ACC112 (cell line): Measurements from ENCODE around the gene TBCE.

Experiments
- H2AFZ ChIP-seq: fragments of 200-600 bp; sonication (generic); one replicate; pipeline ENCODE4 v1.6.0; 2017; ENCODE audit warnings: antibody characterized with exemption, low read length; ENCODE audit not compliant: unreplicated experiment
- H3K27ac ChIP-seq: fragments of 200-600 bp; sonication (generic); 2 replicates; pipeline ENCODE4 v1.5.1; 2014; ENCODE audit warnings: low read depth, mild to moderate bottlenecking, antibody characterized with exemption, low read length, moderate library complexity
- H3K27me3 ChIP-seq: fragments of 200-600 bp; sonication (generic); 2 replicates; pipeline ENCODE4 v1.6.1; 2014; ENCODE audit warnings: mild to moderate bottlenecking, antibody characterized with exemption, low read length, moderate library complexity, mixed read lengths; ENCODE audit not compliant: insufficient read depth
- H3K36me3 ChIP-seq: fragments of 200-600 bp; sonication (generic); 2 replicates; pipeline ENCODE4 v1.6.1; 2016; ENCODE audit warnings: mild to moderate bottlenecking, antibody characterized with exemption, low read length, moderate library complexity, mixed read lengths; ENCODE audit not compliant: insufficient read depth
- H3K4me1 ChIP-seq: fragments of 200-600 bp; sonication (generic); one replicate; pipeline ENCODE4 v1.6.1; 2016; ENCODE audit warnings: low read length, mixed read lengths; ENCODE audit not compliant: insufficient read depth, unreplicated experiment, control insufficient read depth
- H3K4me3 ChIP-seq: fragments of 200-600 bp; sonication (generic); 2 replicates; pipeline ENCODE4 v1.5.1; 2014; ENCODE audit warnings: mild to moderate bottlenecking, low read depth, low read length
- H3K79me2 ChIP-seq: fragments of 200-600 bp; sonication (generic); one replicate; pipeline ENCODE4 v1.6.0; 2016; ENCODE audit warnings: low read length; ENCODE audit not compliant: control insufficient read depth, unreplicated experiment, insufficient read depth

TBCE gene

DNA sequence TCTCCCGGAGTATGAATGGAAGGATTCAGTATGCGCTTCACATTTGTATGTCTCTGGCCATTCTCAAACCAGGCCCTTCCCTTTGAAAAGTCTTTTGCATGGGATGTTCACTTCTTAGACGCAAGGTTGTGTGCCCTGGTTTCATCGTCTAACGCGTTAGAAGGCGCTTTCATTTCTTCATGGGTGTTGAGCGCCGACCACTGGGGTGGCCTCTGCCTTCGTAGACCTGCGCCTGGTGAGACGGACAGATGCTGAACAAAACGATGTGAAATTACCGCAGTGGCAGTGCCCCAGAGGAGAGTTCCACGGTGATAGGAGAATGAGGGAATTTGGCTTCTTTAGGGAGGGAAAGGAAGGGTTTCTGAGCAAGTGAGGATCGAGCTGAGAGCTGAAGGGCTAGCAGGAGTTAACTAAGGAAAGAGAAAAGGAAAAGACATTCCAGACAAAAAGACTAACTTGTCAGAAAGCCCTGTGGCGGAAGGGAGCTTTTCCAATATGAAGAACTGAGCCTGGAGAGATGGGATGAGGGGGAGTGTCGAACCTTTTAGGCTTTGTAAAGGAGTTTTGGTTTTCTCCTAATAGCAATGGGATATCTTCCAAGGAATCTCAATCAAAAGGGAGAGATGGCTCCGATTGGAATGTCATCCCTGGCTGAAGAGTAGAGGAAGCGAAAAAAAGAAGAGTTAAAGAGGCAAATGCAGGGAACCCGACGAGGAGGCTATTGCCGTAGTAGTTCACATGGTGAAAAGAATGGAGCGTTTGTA lies 37.9 kb upstream of the TBCE start:
- no peaks in the 10 kb centered on the region; the same call in 1 of the 2 replicates for H3K36me3 ChIP-seq
- H3K27me3 ChIP-seq = no peaks in the 10 kb centered on the region
- peak overlapping the region; percentile 93 for H3K4me3 ChIP-seq
- peaks cover 42% of the 10 kb centered on the region for H3K4me1 ChIP-seq
- peak overlapping the region; percentile 87 for H2AFZ ChIP-seq
- peaks cover 86% of the 10 kb centered on the region for H3K79me2 ChIP-seq
- H3K27ac ChIP-seq = peak overlapping the region; percentile 80

DNA sequence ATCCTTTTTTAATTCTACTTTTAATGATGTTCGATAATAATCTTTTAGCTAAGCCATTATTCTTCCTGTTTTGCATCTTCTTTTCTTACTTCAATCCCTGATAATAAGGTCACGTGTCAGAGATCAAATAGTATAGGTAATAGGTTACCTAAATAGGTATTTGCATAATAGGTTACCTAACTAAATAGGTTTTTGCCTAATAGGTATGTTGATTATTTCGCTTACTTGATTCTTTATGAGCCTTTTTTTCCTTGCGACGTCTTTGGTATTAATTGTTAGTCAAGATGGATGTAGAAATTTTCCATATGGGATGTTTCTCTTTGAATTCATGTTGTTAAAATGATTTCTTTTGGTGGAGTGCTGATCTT lies 36.3 kb upstream of the TBCE start:
- peaks cover 26% of the 10 kb centered on the region for H3K4me1 ChIP-seq
- peak overlapping the region; percentile 93 for H3K4me3 ChIP-seq
- H3K79me2 ChIP-seq = peaks cover 78% of the 10 kb centered on the region
- no peaks in the 10 kb centered on the region for H3K27me3 ChIP-seq
- H3K36me3 ChIP-seq = no peaks in the 10 kb centered on the region; the same call in 1 of the 2 replicates
- H2AFZ ChIP-seq = no peak overlapping the region
- H3K27ac ChIP-seq = no peak overlapping the region

DNA sequence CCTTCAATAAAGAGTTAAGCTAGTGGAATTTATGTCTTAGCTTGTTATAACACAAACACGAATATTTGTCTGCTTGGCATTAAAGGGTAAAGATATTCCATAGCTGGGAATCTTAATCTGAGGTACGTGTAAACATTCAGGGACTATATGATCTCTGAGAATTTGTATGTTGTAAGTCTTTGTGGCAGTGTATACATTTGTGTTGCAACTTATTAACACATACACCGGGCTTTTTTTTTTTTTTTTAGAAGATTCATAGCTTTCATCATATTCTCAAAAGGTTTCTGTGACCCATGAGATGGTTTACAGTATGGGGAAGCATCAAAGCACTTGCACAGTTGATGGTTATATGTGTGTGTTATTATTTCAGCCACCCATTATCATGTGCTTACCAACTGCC lies 35.8 kb upstream of the TBCE start:
- Histone ChIP-seq H2AFZ (no peak overlapping the region), H3K4me1 (peaks cover 22% of the 10 kb centered on the region), H3K27ac (no peak overlapping the region), H3K36me3 (no peaks in the 10 kb centered on the region; the same call in 1 of the 2 replicates), H3K27me3 (no peaks in the 10 kb centered on the region), H3K4me3 (peak overlapping the region; percentile 93), H3K79me2 (peaks cover 73% of the 10 kb centered on the region)

DNA sequence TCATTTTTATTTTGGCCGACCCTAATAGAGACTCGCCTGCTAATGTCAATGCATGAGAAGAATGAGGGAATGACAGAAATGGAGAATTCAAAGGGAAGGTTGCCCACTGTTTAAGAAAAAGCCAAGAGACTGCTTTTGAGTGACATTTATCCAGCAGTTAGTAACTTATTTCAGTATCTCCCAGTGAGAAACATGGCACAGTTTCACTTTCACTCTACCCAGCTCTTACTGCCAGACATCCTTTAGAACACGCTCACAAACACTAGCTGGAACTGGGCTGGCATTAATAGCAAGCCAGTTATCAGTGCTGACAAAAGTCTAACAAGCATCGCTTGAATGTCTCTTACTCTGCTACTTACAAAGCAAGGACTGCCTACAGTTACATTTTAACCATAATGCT lies 30.3 kb upstream of the TBCE start:
- Histone ChIP-seq H3K27ac (peak overlapping the region; percentile 27; the same call in 1 of the 2 replicates), H3K4me3 (peak overlapping the region; percentile 49), H3K36me3 (no peaks in the 10 kb centered on the region), H3K4me1 (peaks cover 8% of the 10 kb centered on the region), H3K79me2 (peaks cover 30% of the 10 kb centered on the region), H2AFZ (peak overlapping the region; percentile 18), H3K27me3 (no peaks in the 10 kb centered on the region)

DNA sequence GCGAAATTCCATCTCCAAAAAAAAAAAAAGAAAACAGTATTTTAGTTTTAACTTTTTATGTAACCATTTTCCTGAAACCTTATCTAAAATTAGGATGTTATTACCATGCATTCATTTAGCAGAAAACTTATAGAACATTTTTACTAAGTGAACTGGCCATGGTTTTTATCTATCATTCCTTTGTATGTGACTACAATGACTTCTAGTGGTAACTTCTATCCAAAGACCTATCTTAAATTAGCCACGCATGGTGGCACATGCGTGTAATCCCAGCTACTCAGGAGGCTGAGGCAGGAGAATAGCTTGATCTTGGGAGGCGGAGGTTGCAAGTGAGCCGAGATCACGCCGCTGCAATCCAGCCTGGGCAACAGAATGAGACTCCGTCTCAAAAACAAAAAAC lies 27.5 kb upstream of the TBCE start:
- Histone ChIP-seq H3K27ac (no peak overlapping the region), H2AFZ (no peak overlapping the region), H3K27me3 (no peaks in the 10 kb centered on the region), H3K79me2 (peaks cover 4% of the 10 kb centered on the region), H3K4me3 (no peak overlapping the region), H3K4me1 (peaks cover 3% of the 10 kb centered on the region), H3K36me3 (no peaks in the 10 kb centered on the region)

DNA sequence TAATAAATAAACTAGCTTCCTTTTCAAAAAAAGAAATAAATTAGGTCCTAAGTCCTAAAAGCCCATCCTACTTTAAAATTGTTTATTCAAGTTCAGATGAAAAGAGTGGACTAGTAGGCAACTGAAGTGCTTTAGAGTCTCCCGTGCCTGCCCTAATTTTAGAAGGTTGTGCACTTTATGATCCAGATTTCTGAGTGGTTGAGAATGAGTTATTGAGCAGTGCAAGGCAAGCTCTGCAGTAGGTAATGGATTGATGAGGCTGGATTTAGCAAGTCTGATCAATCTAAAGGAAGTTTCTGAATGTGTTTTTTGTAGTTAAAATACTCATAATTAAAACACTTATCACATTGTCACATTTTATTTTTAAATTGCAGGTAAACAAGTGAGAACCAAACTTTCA lies 25.9 kb upstream of the TBCE start:
- Histone ChIP-seq H3K4me1 (peaks cover 3% of the 10 kb centered on the region), H3K36me3 (no peaks in the 10 kb centered on the region), H3K79me2 (no peaks in the 10 kb centered on the region), H3K27me3 (no peaks in the 10 kb centered on the region), H2AFZ (no peak overlapping the region), H3K27ac (no peak overlapping the region), H3K4me3 (no peak overlapping the region)

DNA sequence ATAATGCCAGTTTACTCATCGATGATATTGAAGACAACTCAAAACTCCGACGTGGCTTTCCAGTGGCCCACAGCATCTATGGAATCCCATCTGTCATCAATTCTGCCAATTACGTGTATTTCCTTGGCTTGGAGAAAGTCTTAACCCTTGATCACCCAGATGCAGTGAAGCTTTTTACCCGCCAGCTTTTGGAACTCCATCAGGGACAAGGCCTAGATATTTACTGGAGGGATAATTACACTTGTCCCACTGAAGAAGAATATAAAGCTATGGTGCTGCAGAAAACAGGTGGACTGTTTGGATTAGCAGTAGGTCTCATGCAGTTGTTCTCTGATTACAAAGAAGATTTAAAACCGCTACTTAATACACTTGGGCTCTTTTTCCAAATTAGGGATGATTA lies 25.2 kb upstream of the TBCE start:
- no peak overlapping the region for H3K27ac ChIP-seq
- no peak overlapping the region for H2AFZ ChIP-seq
- H3K4me3 ChIP-seq = no peak overlapping the region
- no peaks in the 10 kb centered on the region for H3K27me3 ChIP-seq
- H3K79me2 ChIP-seq = no peaks in the 10 kb centered on the region
- H3K36me3 ChIP-seq = no peaks in the 10 kb centered on the region
- H3K4me1 ChIP-seq = no peaks in the 10 kb centered on the region

DNA sequence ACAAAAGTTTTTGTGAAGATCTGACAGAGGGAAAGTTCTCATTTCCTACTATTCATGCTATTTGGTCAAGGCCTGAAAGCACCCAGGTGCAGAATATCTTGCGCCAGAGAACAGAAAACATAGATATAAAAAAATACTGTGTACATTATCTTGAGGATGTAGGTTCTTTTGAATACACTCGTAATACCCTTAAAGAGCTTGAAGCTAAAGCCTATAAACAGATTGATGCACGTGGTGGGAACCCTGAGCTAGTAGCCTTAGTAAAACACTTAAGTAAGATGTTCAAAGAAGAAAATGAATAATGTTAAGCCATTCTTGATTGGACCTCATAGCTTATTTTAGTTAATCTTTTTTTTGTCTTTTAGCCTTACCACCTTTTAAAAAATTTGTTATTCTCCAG lies 24.8 kb upstream of the TBCE start:
- no peak overlapping the region for H2AFZ ChIP-seq
- no peak overlapping the region for H3K27ac ChIP-seq
- no peaks in the 10 kb centered on the region for H3K79me2 ChIP-seq
- H3K36me3 ChIP-seq = no peaks in the 10 kb centered on the region
- H3K27me3 ChIP-seq = no peaks in the 10 kb centered on the region
- H3K4me1 ChIP-seq = no peaks in the 10 kb centered on the region
- H3K4me3 ChIP-seq = no peak overlapping the region

DNA sequence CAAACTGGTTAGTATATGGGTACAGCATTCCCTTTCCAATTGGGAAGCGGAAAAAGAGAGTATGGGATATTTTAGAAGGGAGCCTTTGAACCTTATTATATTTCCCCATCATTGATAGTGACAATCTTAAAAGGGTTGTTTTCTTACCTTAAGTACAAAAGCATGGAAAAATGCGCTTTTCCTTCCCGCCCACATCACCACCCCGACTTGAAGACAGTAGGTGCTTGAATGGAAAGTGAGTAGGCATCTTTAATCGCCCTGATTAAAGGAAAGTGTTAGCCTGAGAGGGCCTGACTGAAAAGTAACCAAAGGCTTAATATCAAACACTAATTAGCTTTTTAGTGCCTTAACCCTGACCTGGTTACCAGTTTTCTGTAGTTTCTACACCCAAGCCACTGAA lies 23.5 kb upstream of the TBCE start:
- Histone ChIP-seq H3K79me2 (no peaks in the 10 kb centered on the region), H3K27me3 (no peaks in the 10 kb centered on the region), H3K4me3 (no peak overlapping the region), H2AFZ (no peak overlapping the region), H3K36me3 (no peaks in the 10 kb centered on the region), H3K4me1 (no peaks in the 10 kb centered on the region), H3K27ac (no peak overlapping the region)

DNA sequence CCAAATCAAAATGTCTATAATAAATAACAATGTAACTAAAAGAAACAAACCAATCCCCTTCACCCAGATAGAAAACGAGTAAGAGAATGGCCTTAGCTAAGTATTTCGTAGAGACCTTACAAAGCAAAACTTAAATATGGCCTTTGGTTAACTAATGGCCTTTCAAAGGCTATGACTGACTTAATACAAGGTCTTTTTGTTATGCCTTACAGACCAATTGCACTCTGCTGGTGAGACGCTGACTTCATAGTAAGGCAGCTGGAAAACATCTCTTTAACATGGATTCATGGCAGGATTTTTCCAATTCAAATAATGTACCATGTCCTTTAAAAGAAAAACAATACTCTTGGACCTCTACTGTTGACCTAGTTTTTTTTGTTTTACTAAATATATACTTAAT lies 15.8 kb upstream of the TBCE start:
- Histone ChIP-seq H2AFZ (no peak overlapping the region), H3K27ac (no peak overlapping the region), H3K36me3 (no peaks in the 10 kb centered on the region), H3K27me3 (no peaks in the 10 kb centered on the region), H3K4me3 (no peak overlapping the region), H3K79me2 (no peaks in the 10 kb centered on the region), H3K4me1 (no peaks in the 10 kb centered on the region)

DNA sequence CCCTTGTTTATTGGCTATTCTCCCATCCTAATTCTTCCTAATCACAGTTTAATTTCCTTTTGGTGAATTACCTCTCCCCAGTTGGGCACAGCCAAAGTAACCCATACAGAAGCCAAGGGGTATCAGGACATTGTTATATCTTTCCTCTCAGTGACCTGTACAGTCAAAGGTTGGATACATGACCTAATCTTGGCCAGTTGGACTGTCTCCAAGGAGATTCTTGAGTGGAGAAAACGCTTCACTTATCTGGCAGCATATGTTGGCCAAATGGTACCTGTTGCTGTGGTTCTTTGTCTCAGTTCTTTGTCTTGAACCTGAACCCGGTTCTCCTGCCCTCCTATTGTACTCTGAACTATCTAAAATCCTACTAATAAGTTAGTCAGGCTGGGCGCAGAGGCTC lies 15.3 kb upstream of the TBCE start:
- no peaks in the 10 kb centered on the region for H3K79me2 ChIP-seq

More for the DNA sequence above, 15.3 kb upstream of the TBCE start:
- H3K4me3 ChIP-seq = no peak overlapping the region
- H3K36me3 ChIP-seq = no peaks in the 10 kb centered on the region
- H3K27me3 ChIP-seq = no peaks in the 10 kb centered on the region
- H3K27ac ChIP-seq = no peak overlapping the region
- H2AFZ ChIP-seq = no peak overlapping the region
- H3K4me1 ChIP-seq = no peaks in the 10 kb centered on the region
